ENCODE data around the gene ORC1. TPM values are rescaled to one million over a fixed set of nuclear protein-coding genes. Genes with fewer than 3 reads are reported as not detected.

Gene ORC1
- total RNA-seq, 5 donors from 2014 or later (not counting 1 experiment from before 2014, with no cell fraction given), result 1.7 to 2.1 (median 2.0) TPM

- H3K36me3 Mint-ChIP-seq, result peaks cover 34% of the 10 kb centered on the region
Measured at GRCh38 chr1:52423055-52423454, 18.8 kb upstream of the ORC1 start.

DNA sequence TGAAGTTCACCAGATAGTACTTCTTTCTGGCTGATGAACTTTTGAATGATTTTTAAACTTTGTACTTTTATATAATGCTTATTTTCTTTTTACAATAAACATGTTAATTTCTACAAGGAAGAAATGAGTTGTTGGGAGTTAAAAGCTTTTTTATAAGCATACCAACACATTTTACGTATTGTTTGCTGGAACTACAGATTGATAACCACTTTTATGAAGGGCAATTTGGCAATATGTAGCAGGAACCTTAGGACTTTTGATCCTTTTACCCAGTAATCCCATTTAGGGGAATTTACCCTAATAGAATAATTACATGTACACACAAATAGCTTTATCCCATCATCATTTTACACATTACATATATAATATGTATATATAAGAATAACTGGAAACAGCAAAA lies 16.5 kb upstream of the ORC1 start:
- no peak overlapping the region for H3K27ac ChIP-seq (ENCODE audit: low read length)
- ChIA-PET CTCF (no interaction called here), POLR2A (interaction anchor here in 1 of 2 donors (0.8 kb wide), 1 partner anchor 15 kb away, joined by 4 read pairs; no protein-coding TSS in a partner anchor)
- H3K4me1 ChIP-seq (ENCODE audit: control insufficient read depth in 1 of 2, extremely low read depth in 1 of 2, insufficient read depth in 2 of 2, low read length in 2 of 2), result peaks cover 26 to 45% of the 10 kb centered on the region in 2 experiments
- Mint-ChIP-seq H3K27ac (peak overlapping the region; percentile 90 to 92), H3K36me3 (peaks cover 36% of the 10 kb centered on the region), H3K9me3 (no peaks in the 10 kb centered on the region), H3K27me3 (no peaks in the 10 kb centered on the region), H3K4me3 (no peak overlapping the region), H3K4me1 (peaks cover 50 to 60% (median 55%) of the 10 kb centered on the region in 3 donors)
- no peak overlapping the region for H3K4me3 ChIP-seq (ENCODE audit: control insufficient read depth in 1 of 2, extremely low read depth in 1 of 2, low read length in 1 of 2)
- no peaks in the 10 kb centered on the region for H3K9me3 ChIP-seq
- ATAC-seq (replicated peaks in 1 of 4) (no peak), DNase-seq (no peak)
- no peaks in the 10 kb centered on the region for H3K27me3 ChIP-seq (replicated peaks in 1 of 2; ENCODE audit: control insufficient read depth in 2 of 2, extremely low read depth in 1 of 2, insufficient read depth in 2 of 2, low read length in 1 of 2)
- no CpG with 5 or more reads among the region's 1 CpG for WGBS (ENCODE audit: insufficient coverage)
- peaks cover 2 to 43% of the 10 kb centered on the region in 2 donors for H3K36me3 ChIP-seq (ENCODE audit: control insufficient read depth in 2 of 2, extremely low read depth in 1 of 2, insufficient read depth in 1 of 2, low read length in 1 of 2)

More at GRCh38 chr1:52423055-52423454, 18.8 kb upstream of the ORC1 start:
- WGBS (ENCODE audit: insufficient coverage), result no CpG with 5 or more reads among the region's 2 CpGs
- Histone ChIP-seq H3K4me1 (ENCODE audit: control insufficient read depth in 1 of 2, extremely low read depth in 1 of 2, insufficient read depth in 2 of 2, low read length in 2 of 2) (peaks cover 28 to 50% of the 10 kb centered on the region in 2 experiments), H3K27ac (ENCODE audit: low read length) (peak overlapping the region; percentile 69), H3K9me3 (no peaks in the 10 kb centered on the region), H3K27me3 (replicated peaks in 1 of 2; ENCODE audit: control insufficient read depth in 2 of 2, extremely low read depth in 1 of 2, insufficient read depth in 2 of 2, low read length in 1 of 2) (no peaks in the 10 kb centered on the region), H3K36me3 (ENCODE audit: control insufficient read depth in 2 of 2, extremely low read depth in 1 of 2, insufficient read depth in 1 of 2, low read length in 1 of 2) (peaks cover 2 to 22% of the 10 kb centered on the region in 2 donors), H3K4me3 (ENCODE audit: control insufficient read depth in 1 of 2, extremely low read depth in 1 of 2, low read length in 1 of 2) (no peak overlapping the region)
- no peak for ATAC-seq (replicated peaks in 1 of 4)
- Mint-ChIP-seq H3K9me3 (no peaks in the 10 kb centered on the region), H3K4me1 (peaks cover 54 to 69% (median 62%) of the 10 kb centered on the region in 3 donors), H3K4me3 (no peak overlapping the region), H3K27ac (peak overlapping the region; percentile 55 to 84), H3K27me3 (no peaks in the 10 kb centered on the region)
- ChIA-PET POLR2A (interaction anchor here (0.6 to 2.0 kb wide), 4 partner anchors 17 to 47 kb away, joined by 3 to 31 read pairs (median 8); partner anchors contain the start of genes ORC1 (in 2 of the 2) and PRPF38A (in 2 of the 2)), CTCF (interaction anchor here in 1 of 2 donors (0.6 to 2.5 kb wide), 5 partner anchors 8 to 263 kb away, joined by 3 to 38 read pairs (median 3); partner anchors contain the start of genes ORC1, PRPF38A and TUT4)
- DNase-seq, result no peak

DNA sequence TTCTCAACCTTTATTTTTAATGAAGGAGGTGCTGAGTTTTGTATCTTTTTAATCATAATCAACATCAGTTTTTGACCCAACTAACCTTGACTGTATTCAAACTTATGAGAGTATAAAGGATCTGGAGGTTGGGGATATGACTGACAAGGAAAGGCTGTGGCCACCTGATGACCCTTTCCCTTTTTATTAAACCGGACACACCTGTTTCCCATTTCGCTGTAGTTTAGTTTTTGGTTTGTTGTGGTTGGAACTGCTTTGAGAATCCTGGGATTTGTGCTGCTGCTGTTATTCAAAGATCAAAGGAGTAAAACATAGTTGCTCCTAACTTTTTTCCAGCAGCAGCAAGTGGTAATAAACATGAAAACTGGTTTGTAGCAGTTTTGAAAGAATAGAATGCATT lies 12.6 kb upstream of the ORC1 start:
- POLR2A ChIA-PET, result interaction anchor here in 1 of 2 donors (0.6 to 0.7 kb wide), 2 partner anchors 11 to 13 kb away, joined by 3 to 12 read pairs; partner anchors contain the start of genes ORC1 and PRPF38A
- no peaks in the 10 kb centered on the region for H3K27me3 Mint-ChIP-seq

DNA sequence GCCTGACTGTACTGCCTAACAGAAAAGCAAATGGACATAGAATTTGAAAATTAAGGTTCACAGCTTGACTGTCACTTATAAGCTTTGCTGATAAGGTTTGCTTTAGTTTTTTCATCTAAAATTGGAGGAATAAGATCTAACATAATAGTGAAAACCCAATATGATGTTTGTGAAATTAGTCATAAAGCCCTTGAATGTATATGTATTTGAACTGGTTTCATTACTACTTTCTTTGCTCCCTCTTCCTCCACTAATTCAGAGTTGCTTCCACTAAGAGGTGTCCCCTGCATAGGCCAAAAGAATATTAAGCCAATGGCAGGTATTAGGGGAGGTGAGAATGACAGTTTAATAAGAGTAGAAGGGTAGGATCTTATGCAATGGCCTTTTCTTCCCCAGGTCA lies 10.7 kb upstream of the ORC1 start:
- Histone ChIP-seq H3K27ac (ENCODE audit: low read length) (no peak overlapping the region), H3K9me3 (no peaks in the 10 kb centered on the region), H3K4me3 (ENCODE audit: control insufficient read depth in 1 of 2, extremely low read depth in 1 of 2, low read length in 1 of 2) (no peak overlapping the region), H3K27me3 (replicated peaks in 1 of 2; ENCODE audit: control insufficient read depth in 2 of 2, extremely low read depth in 1 of 2, insufficient read depth in 2 of 2, low read length in 1 of 2) (no peaks in the 10 kb centered on the region), H3K4me1 (ENCODE audit: control insufficient read depth in 1 of 2, extremely low read depth in 1 of 2, insufficient read depth in 2 of 2, low read length in 2 of 2) (peaks cover 9 to 15% of the 10 kb centered on the region in 2 experiments), H3K36me3 (ENCODE audit: control insufficient read depth in 2 of 2, extremely low read depth in 1 of 2, insufficient read depth in 1 of 2, low read length in 1 of 2) (peaks cover 12 to 81% of the 10 kb centered on the region in 2 donors)
- Mint-ChIP-seq H3K27me3 (no peaks in the 10 kb centered on the region), H3K4me3 (no peak overlapping the region), H3K9me3 (no peaks in the 10 kb centered on the region), H3K4me1 (peaks cover 20 to 29% (median 20%) of the 10 kb centered on the region in 3 donors), H3K36me3 (peaks cover 62% of the 10 kb centered on the region), H3K27ac (peak overlapping the region in 1 of 2 donors; percentile 24)
- DNase-seq, result no peak
- ATAC-seq (replicated peaks in 1 of 4), result no peak
- ChIA-PET CTCF (interaction anchor here in 1 of 2 donors (1.2 kb wide), 1 partner anchor 9 kb away, joined by 3 read pairs; no protein-coding TSS in a partner anchor), POLR2A (interaction anchor here in 1 of 2 donors (1.2 kb wide), 1 partner anchor 10 kb away, joined by 3 read pairs; no protein-coding TSS in a partner anchor)

More for the DNA sequence above, 12.6 kb upstream of the ORC1 start:
- DNase-seq (no peak), ATAC-seq (replicated peaks in 1 of 4) (no peak)
- Mint-ChIP-seq H3K9me3 (no peaks in the 10 kb centered on the region), H3K4me3 (no peak overlapping the region), H3K27ac (no peak overlapping the region), H3K36me3 (peaks cover 48% of the 10 kb centered on the region), H3K4me1 (peaks cover 23 to 35% (median 24%) of the 10 kb centered on the region in 3 donors)
- H3K4me3 ChIP-seq (ENCODE audit: control insufficient read depth in 1 of 2, extremely low read depth in 1 of 2, low read length in 1 of 2), result no peak overlapping the region
- H3K27ac ChIP-seq (ENCODE audit: low read length), result no peak overlapping the region
- 100% methylated on average over 1 of the region's 2 CpGs for WGBS (ENCODE audit: insufficient coverage)
- H3K27me3 ChIP-seq (replicated peaks in 1 of 2; ENCODE audit: control insufficient read depth in 2 of 2, extremely low read depth in 1 of 2, insufficient read depth in 2 of 2, low read length in 1 of 2), result no peaks in the 10 kb centered on the region
- CTCF ChIA-PET, result no interaction called here
- H3K9me3 ChIP-seq, result no peaks in the 10 kb centered on the region
- peaks cover 12 to 77% of the 10 kb centered on the region in 2 donors for H3K36me3 ChIP-seq (ENCODE audit: control insufficient read depth in 2 of 2, extremely low read depth in 1 of 2, insufficient read depth in 1 of 2, low read length in 1 of 2)
- H3K4me1 ChIP-seq (ENCODE audit: control insufficient read depth in 1 of 2, extremely low read depth in 1 of 2, insufficient read depth in 2 of 2, low read length in 2 of 2), result peaks cover 9 to 15% of the 10 kb centered on the region in 2 experiments

- ATAC-seq (replicated peaks in 1 of 4) (no peak), DNase-seq (no peak)
- ChIA-PET POLR2A (interaction anchor here in 1 of 2 donors (0.5 kb wide), 1 partner anchor 112 kb away, joined by 4 read pairs; no protein-coding TSS in a partner anchor), CTCF (no interaction called here)
- no peaks in the 10 kb centered on the region for H3K27me3 Mint-ChIP-seq
- H3K9me3 Mint-ChIP-seq, result no peaks in the 10 kb centered on the region
- no peak overlapping the region for H3K4me3 Mint-ChIP-seq
- Histone ChIP-seq H3K4me3 (ENCODE audit: control insufficient read depth in 1 of 2, extremely low read depth in 1 of 2, low read length in 1 of 2) (no peak overlapping the region), H3K27me3 (replicated peaks in 1 of 2; ENCODE audit: control insufficient read depth in 2 of 2, extremely low read depth in 1 of 2, insufficient read depth in 2 of 2, low read length in 1 of 2) (no peaks in the 10 kb centered on the region), H3K4me1 (ENCODE audit: control insufficient read depth in 1 of 2, extremely low read depth in 1 of 2, insufficient read depth in 2 of 2, low read length in 2 of 2) (peaks cover 0 to 7% of the 10 kb centered on the region in 2 experiments), H3K9me3 (no peaks in the 10 kb centered on the region), H3K27ac (ENCODE audit: low read length) (no peak overlapping the region), H3K36me3 (ENCODE audit: control insufficient read depth in 2 of 2, extremely low read depth in 1 of 2, insufficient read depth in 1 of 2, low read length in 1 of 2) (peaks cover 12 to 92% of the 10 kb centered on the region in 2 donors)
- H3K27ac Mint-ChIP-seq, result peak overlapping the region in 1 of 2 donors; percentile 16
- H3K4me1 Mint-ChIP-seq, result peaks cover 11 to 18% (median 17%) of the 10 kb centered on the region in 3 donors
- H3K36me3 Mint-ChIP-seq, result peaks cover 64% of the 10 kb centered on the region
- WGBS (ENCODE audit: insufficient coverage), result 100% methylated on average over 9 of the region's 10 CpGs
Measured at GRCh38 chr1:52413410-52413989, 9.3 kb upstream of the ORC1 start.

DNA sequence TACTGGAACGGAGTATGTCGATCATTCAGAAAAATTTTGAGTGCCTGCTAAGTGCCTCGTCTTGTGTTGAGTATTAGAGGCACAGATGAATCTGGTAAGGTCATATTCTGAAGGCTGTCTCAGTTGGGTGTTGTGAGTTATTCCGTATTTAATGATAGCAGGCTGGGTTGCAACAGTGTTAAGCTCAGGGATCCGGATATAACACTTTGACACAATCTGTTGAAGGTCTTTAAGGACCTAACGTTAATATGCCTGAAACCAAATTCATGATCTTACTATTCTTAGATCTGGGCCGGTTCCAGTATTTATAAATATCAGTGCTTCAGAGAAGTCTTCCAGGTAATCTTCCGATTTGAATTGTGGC lies 734 bp upstream of the ORC1 start:
- no peak for DNase-seq
- peak overlapping the region; percentile 97 to 98 for H3K27ac Mint-ChIP-seq

More for the DNA sequence above, 734 bp upstream of the ORC1 start:
- peak overlapping the region; percentile 74 to 96 for H3K4me3 ChIP-seq (ENCODE audit: control insufficient read depth in 1 of 2, extremely low read depth in 1 of 2, low read length in 1 of 2)
- POLR2A ChIA-PET, result interaction anchor here (0.7 to 2.7 kb wide), 8 partner anchors 19 to 526 kb away, joined by 3 to 31 read pairs (median 3); no protein-coding TSS in a partner anchor
- WGBS (ENCODE audit: insufficient coverage), result 0% methylated on average over 5 of the region's 8 CpGs
- H3K4me3 Mint-ChIP-seq, result peak overlapping the region; percentile 97 to 100 (median 100)
- H3K9me3 Mint-ChIP-seq, result no peaks in the 10 kb centered on the region
- H3K27me3 ChIP-seq (replicated peaks in 1 of 2; ENCODE audit: control insufficient read depth in 2 of 2, extremely low read depth in 1 of 2, insufficient read depth in 2 of 2, low read length in 1 of 2), result no peaks in the 10 kb centered on the region
- peak overlapping the region; percentile 92 for H3K27ac ChIP-seq (ENCODE audit: low read length)
- peaks cover 38 to 49% (median 47%) of the 10 kb centered on the region in 3 donors for H3K4me1 Mint-ChIP-seq
- no peak for ATAC-seq (replicated peaks in 1 of 4)
- no peaks in the 10 kb centered on the region for H3K27me3 Mint-ChIP-seq
- H3K36me3 Mint-ChIP-seq, result peaks cover 24% of the 10 kb centered on the region
- H3K4me1 ChIP-seq (ENCODE audit: control insufficient read depth in 1 of 2, extremely low read depth in 1 of 2, insufficient read depth in 2 of 2, low read length in 2 of 2), result peaks cover 16 to 21% of the 10 kb centered on the region in 2 experiments
- CTCF ChIA-PET, result interaction anchor here (0.6 to 2.9 kb wide), 10 partner anchors 14 to 321 kb away, joined by 3 to 38 read pairs (median 4); partner anchors contain the start of genes CC2D1B (in 1 of the 2) and ZYG11B (in 1 of the 2)
- peaks cover 0 to 32% of the 10 kb centered on the region in 2 donors for H3K36me3 ChIP-seq (ENCODE audit: control insufficient read depth in 2 of 2, extremely low read depth in 1 of 2, insufficient read depth in 1 of 2, low read length in 1 of 2)
- H3K9me3 ChIP-seq, result no peaks in the 10 kb centered on the region

Measured in T-cell (primary cell).